H9 (cell line): ENCODE results near the gene P2RX5. TPM values are rescaled to one million over a fixed set of nuclear protein-coding genes. Genes with fewer than 3 reads are reported as not detected.

Source experiments
- DNase-seq: peaks from one replicate; pipeline ENCODE4 v3.0.0-alpha.2; 2017
- H2AFZ ChIP-seq: one replicate; pipeline ENCODE4 v1.6.1; 2013; ENCODE audit warnings: mild to moderate bottlenecking, low read length, control low read depth, moderate library complexity
- H2AK5ac ChIP-seq: 2 replicates; pipeline ENCODE4 v1.6.1; 2013; ENCODE audit warnings: low read length, control low read depth, mixed read lengths; ENCODE audit not compliant: insufficient read length
- H2BK120ac ChIP-seq: one replicate; pipeline ENCODE4 v1.6.1; 2013; ENCODE audit warnings: low read depth, mild to moderate bottlenecking, low read length, control low read depth, inconsistent platforms; ENCODE audit not compliant: poor library complexity, severe bottlenecking
- H2BK12ac ChIP-seq: 2 replicates; pipeline ENCODE4 v1.6.1; 2013; ENCODE audit warnings: low read length, control low read depth, mixed read lengths, low read depth; ENCODE audit not compliant: insufficient read length
- H2BK15ac ChIP-seq: 2 replicates; pipeline ENCODE4 v1.6.1; 2013; ENCODE audit warnings: low read depth, low read length, control low read depth
- H2BK20ac ChIP-seq: one replicate; pipeline ENCODE4 v1.6.1; 2013; ENCODE audit warnings: low read depth, mild to moderate bottlenecking, low read length, control low read depth, inconsistent platforms; ENCODE audit not compliant: poor library complexity, severe bottlenecking
- H2BK5ac ChIP-seq: 2 replicates; pipeline ENCODE4 v1.6.1; 2013; ENCODE audit warnings: low read length, control low read depth, mixed read lengths; ENCODE audit not compliant: insufficient read length
- H3K14ac ChIP-seq: 2 replicates; pipeline ENCODE4 v1.6.1; 2013; ENCODE audit warnings: low read length, control low read depth; ENCODE audit not compliant: insufficient read depth
- H3K18ac ChIP-seq: 2 replicates; pipeline ENCODE4 v1.6.1; 2013; ENCODE audit warnings: low read depth, mild to moderate bottlenecking, mixed read lengths, low read length, control low read depth; ENCODE audit not compliant: insufficient read length
- H3K23ac ChIP-seq: 2 replicates; pipeline ENCODE4 v1.6.1; 2013; ENCODE audit warnings: low read length, control low read depth, mixed read lengths, low read depth; ENCODE audit not compliant: insufficient read length
- H3K23me2 ChIP-seq: 2 replicates; pipeline ENCODE4 v1.6.1; 2013; ENCODE audit warnings: low read depth, mild to moderate bottlenecking, mixed read lengths, low read length, control low read depth; ENCODE audit not compliant: insufficient read length, poor library complexity, severe bottlenecking
- H3K27ac ChIP-seq: 2 replicates; pipeline ENCODE4 v1.5.1; 2013; ENCODE audit warnings: low read length, control low read depth, mixed read lengths, low read depth; ENCODE audit not compliant: insufficient read length
- H3K27me3 ChIP-seq: 2 replicates; pipeline ENCODE4 v1.6.1; 2013; ENCODE audit warnings: low read length, control low read depth, inconsistent platforms; ENCODE audit not compliant: insufficient read depth
- H3K4ac ChIP-seq: 2 replicates; pipeline ENCODE4 v1.6.1; 2013; ENCODE audit warnings: low read depth, mild to moderate bottlenecking, control low read depth, inconsistent platforms, low read length, moderate library complexity
- H3K4me1 ChIP-seq: 2 replicates; pipeline ENCODE4 v1.6.1; 2013; ENCODE audit warnings: low read length, control low read depth, inconsistent platforms; ENCODE audit not compliant: insufficient read depth
- H3K4me2 ChIP-seq: 2 replicates; pipeline ENCODE4 v1.6.1; 2013; ENCODE audit warnings: low read length, control low read depth, mixed read lengths; ENCODE audit not compliant: insufficient read length, insufficient read depth
- H3K56ac ChIP-seq: 2 replicates; pipeline ENCODE4 v1.6.1; 2013; ENCODE audit warnings: low read depth, mild to moderate bottlenecking, mixed read lengths, low read length, control low read depth; ENCODE audit not compliant: insufficient read length
- H3K79me1 ChIP-seq: 2 replicates; pipeline ENCODE4 v1.6.1; 2013; ENCODE audit warnings: low read depth, mild to moderate bottlenecking, moderate library complexity, low read length, control low read depth, inconsistent platforms; ENCODE audit not compliant: insufficient read depth, poor library complexity, severe bottlenecking
- H3K79me2 ChIP-seq: 2 replicates; pipeline ENCODE4 v1.6.1; 2013; ENCODE audit warnings: low read length, control low read depth, inconsistent platforms; ENCODE audit not compliant: insufficient read depth
- H3K9ac ChIP-seq: 2 replicates; pipeline ENCODE4 v1.6.1; 2013; ENCODE audit warnings: low read length, control low read depth, mixed read lengths; ENCODE audit not compliant: insufficient read length; ENCODE audit errors: extremely low read depth
- H3K9me3 ChIP-seq: one replicate; pipeline ENCODE4 v1.6.1; 2013; ENCODE audit warnings: low read depth, low read length, inconsistent platforms; ENCODE audit not compliant: control insufficient read depth
- H3T11ph ChIP-seq: one replicate; pipeline ENCODE4 v1.6.1; 2013; ENCODE audit warnings: mild to moderate bottlenecking, low read length, control low read depth, inconsistent platforms
- H4K20me1 ChIP-seq: one replicate; pipeline ENCODE4 v1.6.1; 2013; ENCODE audit not compliant: control insufficient read depth, insufficient read length, insufficient read depth
- H4K5ac ChIP-seq: 2 replicates; pipeline ENCODE4 v1.6.1; 2013; ENCODE audit warnings: low read depth, mild to moderate bottlenecking, mixed read lengths, low read length, control low read depth; ENCODE audit not compliant: insufficient read length
- H4K8ac ChIP-seq: replicated peaks from 2 replicates; pipeline ENCODE4 v1.6.1; 2013; ENCODE audit warnings: low read length, control low read depth, mixed read lengths, low read depth; ENCODE audit not compliant: insufficient read length
- H4K91ac ChIP-seq: 2 replicates; pipeline ENCODE4 v1.6.1; 2013; ENCODE audit warnings: low read depth, mild to moderate bottlenecking, moderate library complexity, mixed read lengths, low read length, control low read depth; ENCODE audit not compliant: insufficient read length
- H3K27ac Mint-ChIP-seq, 3 experiments: 2 replicates in 2 of 3; 3 replicates in 1 of 3; pipeline ENCODE4 v1.8.0; 2020 to 2021; ENCODE audit warnings: mixed read lengths in 3 of 3, mild to moderate bottlenecking in 1 of 3, moderate library complexity in 1 of 3
- H3K27me3 Mint-ChIP-seq: 2 replicates; pipeline ENCODE4 v1.8.0; 2021; ENCODE audit warnings: low read depth, mild to moderate bottlenecking, moderate library complexity, mixed read lengths
- H3K36me3 Mint-ChIP-seq, 3 experiments: 2 replicates in 2 of 3; 3 replicates in 1 of 3; pipeline ENCODE4 v1.8.0; 2020 to 2021; ENCODE audit warnings: low read depth in 3 of 3, mixed read lengths in 3 of 3; ENCODE audit not compliant: insufficient read depth in 1 of 3
- H3K4me1 Mint-ChIP-seq, 2 experiments: 2 replicates each; pipeline ENCODE4 v1.8.0; 2020; ENCODE audit warnings: mixed read lengths in 2 of 2
- H3K4me3 Mint-ChIP-seq, 2 experiments: 2 replicates in 1 of 2; 3 replicates in 1 of 2; pipeline ENCODE4 v1.8.0; 2020 to 2021; ENCODE audit warnings: mild to moderate bottlenecking in 2 of 2, mixed read lengths in 2 of 2, moderate library complexity in 1 of 2
- H3K9me3 Mint-ChIP-seq, 2 experiments: 2 replicates in 1 of 2; 3 replicates in 1 of 2; pipeline ENCODE4 v1.8.0; 2020; ENCODE audit warnings: mild to moderate bottlenecking in 2 of 2, mixed read lengths in 2 of 2, moderate library complexity in 1 of 2
- WGBS: extraction: QIAGEN DNeasy Blood & Tissue Kit; methylation state at CpG from one replicate; pipeline ENCODE4 v1.1.7; 2013; ENCODE audit warnings: missing lambda C conversion rate, low lambda C conversion rate, mixed read lengths; ENCODE audit not compliant: insufficient read length; ENCODE audit errors: extremely low coverage; 5-methylcytosine and 5-hydroxymethylcytosine counted together
- total RNA-seq: library from RNA; stranded (reverse); gene quantifications from 2 replicates; pipeline ENCODE4 v1.2.1, GENCODE V29; 2021
- TF ChIP-seq, protein P1 (sequence below): fragments of 200-600 bp; sonication (generic); conservative IDR thresholded peaks from 3 replicates; pipeline ENCODE4 v1.8.0; 2021; ENCODE audit warnings: antibody characterized with exemption, mild to moderate bottlenecking

P2RX5 gene
- total RNA-seq, 1 experiment from 2014 or later = 4.7 TPM

DNA sequence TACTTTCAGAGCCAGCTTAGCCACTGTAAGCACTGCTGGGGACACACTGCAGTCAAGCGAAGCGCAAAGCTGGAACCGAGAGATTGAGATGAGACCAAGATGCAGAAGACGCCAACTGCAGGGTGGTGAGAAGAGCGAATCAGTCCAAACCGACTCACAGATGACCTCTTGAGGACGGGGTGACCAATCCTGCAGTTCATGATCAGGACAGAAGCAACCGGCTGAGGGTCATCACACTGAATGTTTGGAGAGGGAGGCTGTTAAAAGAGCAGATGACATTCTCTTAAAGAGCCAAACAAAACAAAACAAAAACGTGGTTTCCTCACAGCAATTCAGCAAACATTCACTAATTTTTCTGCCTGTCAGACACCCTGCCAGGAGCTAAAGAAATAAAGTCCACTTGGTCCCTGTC is 36.3 kb upstream of the P2RX5 start:
- no peak for DNase-seq

More for the DNA sequence above, 36.3 kb upstream of the P2RX5 start:
- H4K8ac ChIP-seq = no peak overlapping the region
- no peak overlapping the region for H2AK5ac ChIP-seq
- H3K14ac ChIP-seq = no peak overlapping the region; the same call in 1 of the 2 replicates
- no peaks in the 10 kb centered on the region for H3K79me1 ChIP-seq
- H3K18ac ChIP-seq = no peak overlapping the region
- no peak overlapping the region for H2BK15ac ChIP-seq
- H3T11ph ChIP-seq = no peak overlapping the region
- no peaks in the 10 kb centered on the region for H3K9me3 Mint-ChIP-seq
- H3K4me2 ChIP-seq = no peak overlapping the region
- no peak overlapping the region for H3K4ac ChIP-seq
- H2BK20ac ChIP-seq = no peak overlapping the region
- H3K27me3 Mint-ChIP-seq = no peaks in the 10 kb centered on the region; the same call in 1 of the 2 replicates
- H4K5ac ChIP-seq = no peak overlapping the region
- no peak overlapping the region for H4K91ac ChIP-seq
- no peaks in the 10 kb centered on the region for H3K9me3 ChIP-seq
- no peak overlapping the region for H3K27ac ChIP-seq
- H3K27me3 ChIP-seq = no peaks in the 10 kb centered on the region
- H3K4me1 ChIP-seq = no peaks in the 10 kb centered on the region; the same call in 1 of the 2 replicates
- peaks cover 11 to 13% (median 12%) of the 10 kb centered on the region in 3 experiments; a peak in 6 of 7 replicates for H3K36me3 Mint-ChIP-seq
- no peak overlapping the region for H3K56ac ChIP-seq
- no CpG with 5 or more reads among the region's 9 CpGs for WGBS
- H3K4me1 Mint-ChIP-seq = peaks cover 9 to 15% of the 10 kb centered on the region in 2 experiments
- no peak overlapping the region for H3K23ac ChIP-seq
- TF ChIP-seq, protein P1, sequence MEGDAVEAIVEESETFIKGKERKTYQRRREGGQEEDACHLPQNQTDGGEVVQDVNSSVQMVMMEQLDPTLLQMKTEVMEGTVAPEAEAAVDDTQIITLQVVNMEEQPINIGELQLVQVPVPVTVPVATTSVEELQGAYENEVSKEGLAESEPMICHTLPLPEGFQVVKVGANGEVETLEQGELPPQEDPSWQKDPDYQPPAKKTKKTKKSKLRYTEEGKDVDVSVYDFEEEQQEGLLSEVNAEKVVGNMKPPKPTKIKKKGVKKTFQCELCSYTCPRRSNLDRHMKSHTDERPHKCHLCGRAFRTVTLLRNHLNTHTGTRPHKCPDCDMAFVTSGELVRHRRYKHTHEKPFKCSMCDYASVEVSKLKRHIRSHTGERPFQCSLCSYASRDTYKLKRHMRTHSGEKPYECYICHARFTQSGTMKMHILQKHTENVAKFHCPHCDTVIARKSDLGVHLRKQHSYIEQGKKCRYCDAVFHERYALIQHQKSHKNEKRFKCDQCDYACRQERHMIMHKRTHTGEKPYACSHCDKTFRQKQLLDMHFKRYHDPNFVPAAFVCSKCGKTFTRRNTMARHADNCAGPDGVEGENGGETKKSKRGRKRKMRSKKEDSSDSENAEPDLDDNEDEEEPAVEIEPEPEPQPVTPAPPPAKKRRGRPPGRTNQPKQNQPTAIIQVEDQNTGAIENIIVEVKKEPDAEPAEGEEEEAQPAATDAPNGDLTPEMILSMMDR = no peak
- H2BK12ac ChIP-seq = no peak overlapping the region
- H3K79me2 ChIP-seq = no peaks in the 10 kb centered on the region
- no peaks in the 10 kb centered on the region for H4K20me1 ChIP-seq
- no peak overlapping the region for H3K9ac ChIP-seq
- peak overlapping the region in 1 of 3 experiments; percentile 16; a peak in 1 of 7 replicates for H3K27ac Mint-ChIP-seq
- no peak overlapping the region for H2BK120ac ChIP-seq
- H2BK5ac ChIP-seq = no peak overlapping the region
- no peak overlapping the region for H3K4me3 Mint-ChIP-seq
- H3K23me2 ChIP-seq = no peaks in the 10 kb centered on the region
- H2AFZ ChIP-seq = no peak overlapping the region
